K562 (cell line): ENCODE results near the gene ANKH. TPM values are rescaled to one million over a fixed set of nuclear protein-coding genes. Genes with fewer than 3 reads are reported as not detected.

ENCODE experiments used
- ATAC-seq: fragments of 200-7000 bp; cut with Tn5 transposase; 3 replicates; pipeline ENCODE4 v1.9.1; 2020; ENCODE audit warnings: moderate library complexity
- BruUV-seq: library from RNA; stranded (reverse); fragments of 400-500 nt; replicated peaks from 2 replicates; lab custom pipeline; 2021; lab: Mats Ljungman, UMichigan
- CTCF ChIA-PET: fragments of 300-600 bp; formaldehyde crosslinking; extraction: SDS; loops from one replicate; lab custom pipeline; 2021; ENCODE audit warnings: low intra/inter-chr PET ratio; lab: Yijun Ruan, JAX
- POLR2A ChIA-PET: fragments of 300-600, 350-650 bp; sonication (Branson Sonifier 250); formaldehyde crosslinking; extraction: SDS; loops from one replicate; lab custom pipeline; 2021; ENCODE audit warnings: antibody characterized with exemption, inconsistent platforms; lab: Yijun Ruan, JAX
- DNase-seq, 4 experiments: peaks; one replicate each; pipeline versions ENCODE4 v3.0.0 to v3.0.0-alpha.2; 2011 to 2018; ENCODE audit warnings: low spot score in 3 of 4, mixed read lengths in 3 of 4; ENCODE audit errors: extremely low read depth in 1 of 4
- FAIRE-seq: peaks from 2 replicates; lab custom pipeline; 2011; peaks lifted over from hg19 to GRCh38; lab: Jason Lieb, UNC
- H2AFZ ChIP-seq: 2 replicates; pipeline ENCODE4 v1.6.0; 2011; ENCODE audit warnings: low read depth, low read length, control low read depth, inconsistent platforms
- H3K27ac ChIP-seq: fragments of 200-600 bp; 3 replicates; pipeline ENCODE4 v1.8.0; 2011; ENCODE audit warnings: low read depth, mild to moderate bottlenecking, control low read depth, inconsistent platforms, low read length, moderate library complexity, mixed read lengths; ENCODE audit errors: extremely low read depth
- H3K27me3 ChIP-seq, 2 experiments: fragments of 300-600 bp in 1 of 2; 2 replicates in 1 of 2; 3 replicates in 1 of 2; pipeline versions ENCODE4 v1.6.0 to v1.8.0; 2011; ENCODE audit warnings: inconsistent platforms in 2 of 2, low read length in 2 of 2, mild to moderate bottlenecking in 1 of 2, mixed read lengths in 1 of 2, moderate library complexity in 1 of 2; ENCODE audit not compliant: control insufficient read depth in 2 of 2, insufficient read depth in 2 of 2
- H3K36me3 ChIP-seq: fragments of 300-600 bp; 3 replicates; pipeline ENCODE4 v1.8.0; 2011; ENCODE audit warnings: mild to moderate bottlenecking, low read length, inconsistent platforms; ENCODE audit not compliant: control insufficient read depth, insufficient read depth
- H3K4me1 ChIP-seq, 2 experiments: fragments of 200-600 bp in 1 of 2; replicated peaks in 1 of 2; 2 replicates in 1 of 2; 3 replicates in 1 of 2; pipeline versions ENCODE4 v1.5.1 to v1.8.0; 2011; ENCODE audit warnings: inconsistent platforms in 2 of 2, low read length in 2 of 2, mild to moderate bottlenecking in 1 of 2, mixed read lengths in 1 of 2, moderate library complexity in 1 of 2; ENCODE audit not compliant: control insufficient read depth in 2 of 2, insufficient read depth in 2 of 2
- H3K4me2 ChIP-seq: 2 replicates; pipeline ENCODE4 v1.6.1; 2011; ENCODE audit warnings: low read length, control low read depth, inconsistent platforms, mixed read lengths; ENCODE audit not compliant: insufficient read depth
- H3K4me3 ChIP-seq: fragments of 200-600 bp; sonication (generic), shearing (Covaris generic); 2 replicates; pipeline ENCODE4 v1.5.1; 2016; ENCODE audit warnings: control low read depth, inconsistent platforms
- H3K79me2 ChIP-seq: fragments of 200-600 bp; 3 replicates; pipeline ENCODE4 v1.8.0; 2011; ENCODE audit warnings: low read length, inconsistent platforms; ENCODE audit not compliant: control insufficient read depth, insufficient read depth
- H3K9ac ChIP-seq, 2 experiments: 2 replicates each; pipeline versions ENCODE4 v1.6.0 to v1.6.1; 2011; ENCODE audit warnings: low read depth in 2 of 2, low read length in 2 of 2, control low read depth in 1 of 2, inconsistent platforms in 1 of 2, mild to moderate bottlenecking in 1 of 2, mixed read lengths in 1 of 2; ENCODE audit not compliant: insufficient read depth in 1 of 2
- H3K9me1 ChIP-seq: one replicate; pipeline ENCODE4 v1.6.0; 2011; ENCODE audit warnings: inconsistent platforms, mild to moderate bottlenecking, low read length, moderate library complexity; ENCODE audit not compliant: control insufficient read depth, insufficient read depth
- H3K9me3 ChIP-seq: replicated peaks from 2 replicates; pipeline ENCODE4 v1.5.1; 2011; ENCODE audit warnings: low read depth, low read length, inconsistent platforms; ENCODE audit not compliant: control insufficient read depth, insufficient read depth
- H4K20me1 ChIP-seq: replicated peaks from 2 replicates; pipeline ENCODE4 v1.6.1; 2011; ENCODE audit warnings: low read length, inconsistent platforms, mixed read lengths; ENCODE audit not compliant: control insufficient read depth, insufficient read depth
- ARID1B ChIP-seq: fragments of 450-650 bp; IDR thresholded peaks from 2 replicates; pipeline ENCODE4 v1.6.1; 2016; ENCODE audit warnings: antibody characterized with exemption, mild to moderate bottlenecking, inconsistent platforms
- CCNT2 ChIP-seq: IDR thresholded peaks from 2 replicates; pipeline ENCODE4 v1.6.1; 2011; ENCODE audit warnings: borderline replicate concordance, low read depth, mild to moderate bottlenecking, moderate library complexity, mixed read lengths, low read length; ENCODE audit not compliant: insufficient read length; ENCODE audit errors: extremely low read depth
- HDGF ChIP-seq: fragments of 450-650 bp; IDR thresholded peaks from 2 replicates; pipeline ENCODE4 v1.6.1; 2016
- JUNB ChIP-seq: fragments of 450-650 bp; formaldehyde crosslinking; conservative IDR thresholded peaks from 2 replicates; pipeline ENCODE4 v1.4.0; 2020; ENCODE audit warnings: mild to moderate bottlenecking
- NFE2 ChIP-seq: IDR thresholded peaks from 2 replicates; pipeline ENCODE4 v1.6.1; 2014; ENCODE audit warnings: antibody characterized with exemption, low read depth
- ZNF41 ChIP-seq: fragments of 250-450 bp; sonication (Bioruptor Pico); conservative IDR thresholded peaks from 2 replicates; pipeline ENCODE4 v1.4.0; 2020; ENCODE audit warnings: mild to moderate bottlenecking
- ZNF717 ChIP-seq: fragments of 250-450 bp; sonication (Bioruptor Pico); IDR thresholded peaks from 2 replicates; pipeline ENCODE4 v1.5.0; 2021
- WGBS: fragments of 100-300 bp; shearing (Covaris generic); methylation state at CpG from one replicate; pipeline ENCODE4 v1.1.6; 2016; ENCODE audit warnings: low coverage, mixed read lengths; ENCODE audit not compliant: insufficient coverage; ENCODE audit errors: missing lambda C conversion rate; 5-methylcytosine and 5-hydroxymethylcytosine counted together
- in situ Hi-C: fragments of 300-500 bp; cut with MboI; formaldehyde crosslinking; loops from 4 replicates; pipeline ENCODE4 v1.15.0; 2018; ENCODE audit warnings: inconsistent platforms, mixed read lengths
- intact Hi-C: fragments of 100-400 bp; cut with micrococcal nuclease; formaldehyde crosslinking; loops from 2 replicates; pipeline ENCODE4 v1.14.2; 2022
- polyA plus RNA-seq, 8 experiments: library from polyadenylated mRNA; depleted of rRNA in 4 of 8; stranded (reverse) in 5 of 8; unstranded in 3 of 8; fragments of >200 nt; fragmentation: Nextera tagmentation in 2 of 8; fragmentation: Illumina TruSeq in 1 of 8; extraction: Ambion mirVana in 2 of 8; extraction: Trizol in 1 of 8; gene quantifications; 2 replicates each; pipeline versions ENCODE4 v1.2.1 to v1.2.3, GENCODE V29; 2011 to 2014; ENCODE audit warnings: inconsistent platforms in 1 of 8, missing spikeins in 1 of 8
- total RNA-seq, 7 experiments: library from RNA; depleted of rRNA in 6 of 7; stranded (reverse); fragments of >200 nt in 6 of 7; fragmentation: Illumina TruSeq in 2 of 7; extraction: Trizol in 2 of 7; gene quantifications; 2 replicates each; pipeline versions ENCODE4 v1.2.1 to v1.2.3, GENCODE V29; 2011 to 2021; ENCODE audit warnings: low replicate concordance in 1 of 7
- TF ChIP-seq, protein P1 (sequence below): fragments of 450-650 bp; conservative IDR thresholded peaks from 2 replicates; pipeline ENCODE4 v1.6.1; 2016; ENCODE audit warnings: missing genetic modification characterization, low read depth, mild to moderate bottlenecking, missing compliant biosample characterization, moderate library complexity
- TF ChIP-seq, protein P2 (sequence below): fragments of 450-650 bp; IDR thresholded peaks from one replicate; pipeline ENCODE4 v1.6.1; 2018; ENCODE audit warnings: mild to moderate bottlenecking, moderate library complexity; ENCODE audit not compliant: partially characterized antibody
- TF ChIP-seq, protein P3 (sequence below): fragments of 250-450 bp; sonication (Bioruptor Pico); IDR thresholded peaks from 2 replicates; pipeline ENCODE4 v1.4.0; 2020

Gene ANKH
- total and polyA plus RNA-seq, 9 of the 15 experiments (the other 6 are each of a cell fraction or from before 2014, with no cell fraction given), result 0.79 to 12.2 (median 4.5) TPM

DNA sequence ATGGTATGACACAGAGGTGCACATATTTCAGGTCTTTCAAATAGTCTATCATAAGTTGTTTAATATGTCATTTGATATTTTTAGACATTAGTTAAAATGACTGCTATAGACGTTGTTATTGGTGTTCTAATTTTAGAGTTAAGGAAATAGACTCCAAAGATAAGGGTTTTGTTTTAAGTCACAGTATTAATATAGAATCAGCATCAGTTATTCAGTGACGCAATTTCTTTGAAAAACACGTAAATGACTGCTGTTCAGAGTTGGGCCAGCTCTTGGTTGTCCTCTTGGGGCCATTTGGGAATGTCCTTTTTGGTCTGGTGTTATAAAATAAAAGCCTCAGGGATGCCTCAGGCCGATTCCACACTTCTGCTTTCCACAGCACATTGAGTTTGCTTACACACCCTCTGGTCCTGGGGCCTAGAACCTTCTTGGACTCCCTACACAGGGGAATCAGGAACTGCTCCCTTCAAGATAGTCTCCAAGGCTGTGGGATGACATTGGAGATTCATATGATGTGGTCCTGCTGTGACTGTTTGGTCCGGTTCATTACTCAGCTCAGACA is 192.7 kb downstream of the ANKH start:
- WGBS, result 89% methylated on average over 5 of the region's 5 CpGs
- Histone ChIP-seq H3K4me1 (peaks cover 5 to 21% of the 10 kb centered on the region in 2 experiments), H3K9me3 (no peaks in the 10 kb centered on the region), H3K9me1 (peaks cover 5% of the 10 kb centered on the region), H3K36me3 (peaks cover 78% of the 10 kb centered on the region), H3K27me3 (no peaks in the 10 kb centered on the region), H3K4me2 (no peak overlapping the region), H3K9ac (peak overlapping the region in 1 of 2 experiments; percentile 19; a peak in 1 of 4 replicates), H3K27ac (no peak overlapping the region), H3K4me3 (no peak overlapping the region), H3K79me2 (peaks cover 46% of the 10 kb centered on the region), H4K20me1 (no peaks in the 10 kb centered on the region), H2AFZ (no peak overlapping the region)
- POLR2A ChIA-PET, result interaction anchor here (1.1 kb wide), 1 partner anchor 10 kb away, joined by 5 read pairs; no protein-coding TSS in a partner anchor
- no TSS peak for BruUV-seq
- ATAC-seq (no peak), DNase-seq (no peak), FAIRE-seq (no peak)
- CTCF ChIA-PET, result no interaction called here
- TF ChIP-seq ZNF717 (CRISPR knock-in tag) (no peak), NFE2 (no peak), HDGF (no peak), ARID1B (no peak), JUNB (CRISPR knock-in tag) (no peak), ZNF41 (no peak), CCNT2 (no peak)
- TF ChIP-seq, protein P1, sequence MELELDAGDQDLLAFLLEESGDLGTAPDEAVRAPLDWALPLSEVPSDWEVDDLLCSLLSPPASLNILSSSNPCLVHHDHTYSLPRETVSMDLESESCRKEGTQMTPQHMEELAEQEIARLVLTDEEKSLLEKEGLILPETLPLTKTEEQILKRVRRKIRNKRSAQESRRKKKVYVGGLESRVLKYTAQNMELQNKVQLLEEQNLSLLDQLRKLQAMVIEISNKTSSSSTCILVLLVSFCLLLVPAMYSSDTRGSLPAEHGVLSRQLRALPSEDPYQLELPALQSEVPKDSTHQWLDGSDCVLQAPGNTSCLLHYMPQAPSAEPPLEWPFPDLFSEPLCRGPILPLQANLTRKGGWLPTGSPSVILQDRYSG, result no peak
- TF ChIP-seq, protein P2, sequence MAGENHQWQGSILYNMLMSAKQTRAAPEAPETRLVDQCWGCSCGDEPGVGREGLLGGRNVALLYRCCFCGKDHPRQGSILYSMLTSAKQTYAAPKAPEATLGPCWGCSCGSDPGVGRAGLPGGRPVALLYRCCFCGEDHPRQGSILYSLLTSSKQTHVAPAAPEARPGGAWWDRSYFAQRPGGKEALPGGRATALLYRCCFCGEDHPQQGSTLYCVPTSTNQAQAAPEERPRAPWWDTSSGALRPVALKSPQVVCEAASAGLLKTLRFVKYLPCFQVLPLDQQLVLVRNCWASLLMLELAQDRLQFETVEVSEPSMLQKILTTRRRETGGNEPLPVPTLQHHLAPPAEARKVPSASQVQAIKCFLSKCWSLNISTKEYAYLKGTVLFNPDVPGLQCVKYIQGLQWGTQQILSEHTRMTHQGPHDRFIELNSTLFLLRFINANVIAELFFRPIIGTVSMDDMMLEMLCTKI, result no peak
- TF ChIP-seq, protein P3, sequence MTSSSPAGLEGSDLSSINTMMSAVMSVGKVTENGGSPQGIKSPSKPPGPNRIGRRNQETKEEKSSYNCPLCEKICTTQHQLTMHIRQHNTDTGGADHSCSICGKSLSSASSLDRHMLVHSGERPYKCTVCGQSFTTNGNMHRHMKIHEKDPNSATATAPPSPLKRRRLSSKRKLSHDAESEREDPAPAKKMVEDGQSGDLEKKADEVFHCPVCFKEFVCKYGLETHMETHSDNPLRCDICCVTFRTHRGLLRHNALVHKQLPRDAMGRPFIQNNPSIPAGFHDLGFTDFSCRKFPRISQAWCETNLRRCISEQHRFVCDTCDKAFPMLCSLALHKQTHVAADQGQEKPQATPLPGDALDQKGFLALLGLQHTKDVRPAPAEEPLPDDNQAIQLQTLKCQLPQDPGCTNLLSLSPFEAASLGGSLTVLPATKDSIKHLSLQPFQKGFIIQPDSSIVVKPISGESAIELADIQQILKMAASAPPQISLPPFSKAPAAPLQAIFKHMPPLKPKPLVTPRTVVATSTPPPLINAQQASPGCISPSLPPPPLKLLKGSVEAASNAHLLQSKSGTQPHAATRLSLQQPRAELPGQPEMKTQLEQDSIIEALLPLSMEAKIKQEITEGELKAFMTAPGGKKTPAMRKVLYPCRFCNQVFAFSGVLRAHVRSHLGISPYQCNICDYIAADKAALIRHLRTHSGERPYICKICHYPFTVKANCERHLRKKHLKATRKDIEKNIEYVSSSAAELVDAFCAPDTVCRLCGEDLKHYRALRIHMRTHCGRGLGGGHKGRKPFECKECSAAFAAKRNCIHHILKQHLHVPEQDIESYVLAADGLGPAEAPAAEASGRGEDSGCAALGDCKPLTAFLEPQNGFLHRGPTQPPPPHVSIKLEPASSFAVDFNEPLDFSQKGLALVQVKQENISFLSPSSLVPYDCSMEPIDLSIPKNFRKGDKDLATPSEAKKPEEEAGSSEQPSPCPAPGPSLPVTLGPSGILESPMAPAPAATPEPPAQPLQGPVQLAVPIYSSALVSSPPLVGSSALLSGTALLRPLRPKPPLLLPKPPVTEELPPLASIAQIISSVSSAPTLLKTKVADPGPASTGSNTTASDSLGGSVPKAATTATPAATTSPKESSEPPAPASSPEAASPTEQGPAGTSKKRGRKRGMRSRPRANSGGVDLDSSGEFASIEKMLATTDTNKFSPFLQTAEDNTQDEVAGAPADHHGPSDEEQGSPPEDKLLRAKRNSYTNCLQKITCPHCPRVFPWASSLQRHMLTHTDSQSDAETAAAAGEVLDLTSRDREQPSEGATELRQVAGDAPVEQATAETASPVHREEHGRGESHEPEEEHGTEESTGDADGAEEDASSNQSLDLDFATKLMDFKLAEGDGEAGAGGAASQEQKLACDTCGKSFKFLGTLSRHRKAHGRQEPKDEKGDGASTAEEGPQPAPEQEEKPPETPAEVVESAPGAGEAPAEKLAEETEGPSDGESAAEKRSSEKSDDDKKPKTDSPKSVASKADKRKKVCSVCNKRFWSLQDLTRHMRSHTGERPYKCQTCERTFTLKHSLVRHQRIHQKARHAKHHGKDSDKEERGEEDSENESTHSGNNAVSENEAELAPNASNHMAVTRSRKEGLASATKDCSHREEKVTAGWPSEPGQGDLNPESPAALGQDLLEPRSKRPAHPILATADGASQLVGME (CRISPR knock-in tag), result no peak
- in situ Hi-C loops, result no loop called here
- intact Hi-C loops, result no loop called here
